NB4 (cell line): ENCODE measurements around the gene MCRIP1.

ENCODE experiments used
- DNase-seq: peaks from one replicate; pipeline ENCODE4 v3.0.0; 2010; ENCODE audit warnings: low read depth
- H3K4me3 ChIP-seq: one replicate; pipeline ENCODE4 v1.5.1; 2011; ENCODE audit warnings: mild to moderate bottlenecking, low read depth, low read length, moderate library complexity
- CTCF ChIP-seq: IDR thresholded peaks from one replicate; pipeline ENCODE4 v1.5.1; 2012; ENCODE audit warnings: low read depth, low read length
- MAX ChIP-seq: IDR thresholded peaks from 2 replicates; pipeline ENCODE4 v1.6.1; 2011; ENCODE audit warnings: low read depth, low read length
- MYC ChIP-seq: IDR thresholded peaks from 2 replicates; pipeline ENCODE4 v1.6.1; 2011; ENCODE audit warnings: low read depth, low read length
- POLR2A ChIP-seq: IDR thresholded peaks from 2 replicates; pipeline ENCODE4 v1.6.1; 2011; ENCODE audit warnings: mild to moderate bottlenecking; ENCODE audit not compliant: insufficient read length; ENCODE audit errors: extremely low read depth

The MCRIP1 gene

DNA sequence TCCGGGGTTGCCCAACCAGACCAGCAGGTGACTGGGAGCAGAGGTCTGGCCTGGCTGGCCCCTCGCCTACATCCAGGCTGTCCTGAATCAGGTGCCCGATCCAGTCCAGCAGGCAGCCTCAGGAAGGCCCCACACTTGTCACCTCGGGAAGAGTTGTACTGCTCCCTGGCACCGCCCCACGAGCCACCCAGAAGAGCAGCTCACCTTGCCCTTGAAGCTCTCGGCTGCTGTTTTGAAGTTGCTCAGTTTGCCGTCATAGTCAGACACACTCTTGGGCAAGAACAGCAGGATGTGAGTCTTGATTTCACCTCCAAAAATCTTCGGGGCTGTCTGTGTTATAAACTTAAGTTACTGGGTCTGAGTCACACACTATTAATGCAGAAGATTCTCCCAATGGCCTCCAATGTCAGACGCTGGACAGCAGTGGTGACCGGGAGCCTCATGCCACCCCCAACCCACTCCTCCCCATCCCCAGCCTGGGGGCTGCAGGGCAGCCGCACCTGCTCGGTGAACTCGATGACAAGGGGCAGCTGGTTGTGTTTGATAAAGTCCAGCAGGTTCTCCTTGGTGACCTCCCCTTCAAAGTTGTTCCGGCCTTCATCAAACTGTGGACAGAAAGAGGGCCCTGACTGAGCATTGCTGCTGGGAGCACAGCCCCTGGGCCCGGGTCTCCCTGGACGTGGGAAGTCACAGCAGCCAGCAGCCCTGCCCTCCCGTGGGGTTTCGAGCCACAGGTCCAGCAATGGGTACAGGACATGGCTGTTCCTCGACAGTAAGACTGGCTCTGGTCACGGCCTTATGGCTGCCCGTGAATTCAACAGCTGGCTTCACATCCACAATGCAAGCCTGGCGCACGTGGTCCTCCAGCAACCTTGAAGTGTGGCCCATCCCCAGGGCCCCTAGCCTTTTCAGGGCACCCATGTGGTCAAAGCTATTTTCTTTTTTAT, 13.9 kb upstream of the MCRIP1 start:
- TF ChIP-seq CTCF, result no peak
- no peak for TF ChIP-seq POLR2A
- TF ChIP-seq MAX, result no peak
- TF ChIP-seq MYC, result no peak
- H3K4me3 ChIP-seq, result no peak overlapping the region
- DNase-seq, result no peak

- no peak overlapping the region for H3K4me3 ChIP-seq
- DNase-seq, result no peak
- no peak for TF ChIP-seq CTCF
- TF ChIP-seq POLR2A, result no peak
- TF ChIP-seq MAX, result no peak
- TF ChIP-seq MYC, result no peak
Measured at GRCh38 chr17:81845881-81846742, 13.0 kb upstream of the MCRIP1 start.

- TF ChIP-seq POLR2A, result no peak
- no peak for TF ChIP-seq MYC
- TF ChIP-seq MAX, result no peak
- no peak for TF ChIP-seq CTCF
- no peak overlapping the region for H3K4me3 ChIP-seq
- no peak for DNase-seq
Measured at GRCh38 chr17:81845361-81845760, 12.3 kb upstream of the MCRIP1 start.

GRCh38 chr17:81844887-81845286, 11.8 kb upstream of the MCRIP1 start:
- no peak for DNase-seq
- H3K4me3 ChIP-seq, result no peak overlapping the region
- TF ChIP-seq POLR2A, result no peak
- TF ChIP-seq MYC, result no peak
- TF ChIP-seq CTCF, result no peak
- no peak for TF ChIP-seq MAX

DNA sequence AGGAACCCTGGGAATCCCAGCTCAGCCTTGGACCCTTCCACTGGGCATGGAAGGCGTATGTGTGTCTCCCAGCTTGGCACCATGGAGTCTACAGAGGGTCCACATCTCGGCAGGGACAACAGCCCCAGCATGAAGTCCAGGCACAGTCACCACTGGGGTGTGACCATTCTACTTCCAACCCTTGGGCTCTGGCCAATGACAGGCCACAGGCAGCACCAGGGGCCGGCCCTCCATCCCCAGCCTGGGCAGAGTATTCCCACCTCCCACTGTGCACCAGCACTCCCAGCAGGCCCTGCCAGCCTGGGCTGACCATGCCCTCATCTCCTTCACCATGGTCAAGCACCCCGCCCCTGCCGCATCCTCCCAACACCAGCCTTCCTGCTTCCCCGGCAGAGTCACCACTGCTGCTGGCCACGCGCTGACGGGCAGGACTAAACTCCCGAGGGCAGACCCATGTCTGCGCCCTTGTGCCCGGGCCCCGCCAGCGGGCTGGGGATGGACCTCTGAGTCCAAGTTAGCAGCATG, 11.3 kb upstream of the MCRIP1 start:
- H3K4me3 ChIP-seq, result no peak overlapping the region
- TF ChIP-seq MAX, result no peak
- TF ChIP-seq POLR2A, result no peak
- TF ChIP-seq CTCF, result no peak
- no peak for TF ChIP-seq MYC
- DNase-seq, result no peak
